8988T (cell line): ENCODE measurements around the gene PAX1.

Experiments
- DNase-seq: peaks from one replicate; pipeline ENCODE4 v3.0.0; 2011

Gene PAX1

DNA sequence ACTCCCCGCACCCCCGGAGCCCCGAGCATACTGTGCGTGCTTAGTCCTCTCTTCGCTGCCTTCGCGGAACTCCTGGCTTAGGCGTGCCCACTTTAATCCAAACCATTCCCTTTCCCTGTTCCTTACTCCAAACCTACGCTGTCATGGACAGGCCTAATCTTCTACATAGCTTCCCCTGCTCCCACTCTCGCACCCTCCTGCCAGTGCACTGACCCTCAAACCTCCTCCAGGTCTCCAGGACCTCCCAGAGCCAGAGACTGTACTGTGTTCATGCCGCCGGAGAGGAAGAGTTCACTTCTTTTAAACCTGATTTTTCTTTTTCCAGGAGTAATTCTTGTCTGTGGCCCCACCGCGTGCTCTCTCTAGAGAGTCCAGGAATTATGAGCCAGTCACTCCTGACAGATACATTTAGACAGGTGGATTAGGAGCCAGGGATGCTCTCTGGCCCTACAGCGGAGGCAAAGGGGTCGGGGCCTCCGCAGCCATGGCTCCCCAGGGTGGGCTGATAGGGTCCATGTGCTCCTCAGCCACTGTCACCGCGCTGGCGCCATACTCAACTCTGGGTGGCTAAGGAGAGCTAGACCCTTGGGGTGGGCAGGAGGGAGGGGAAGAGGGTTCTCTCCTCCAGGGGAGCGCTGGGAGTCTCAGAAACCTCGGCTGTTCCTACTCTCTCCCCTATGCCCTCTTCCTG is 1.6 kb upstream of the PAX1 start:
- no peak for DNase-seq

DNA sequence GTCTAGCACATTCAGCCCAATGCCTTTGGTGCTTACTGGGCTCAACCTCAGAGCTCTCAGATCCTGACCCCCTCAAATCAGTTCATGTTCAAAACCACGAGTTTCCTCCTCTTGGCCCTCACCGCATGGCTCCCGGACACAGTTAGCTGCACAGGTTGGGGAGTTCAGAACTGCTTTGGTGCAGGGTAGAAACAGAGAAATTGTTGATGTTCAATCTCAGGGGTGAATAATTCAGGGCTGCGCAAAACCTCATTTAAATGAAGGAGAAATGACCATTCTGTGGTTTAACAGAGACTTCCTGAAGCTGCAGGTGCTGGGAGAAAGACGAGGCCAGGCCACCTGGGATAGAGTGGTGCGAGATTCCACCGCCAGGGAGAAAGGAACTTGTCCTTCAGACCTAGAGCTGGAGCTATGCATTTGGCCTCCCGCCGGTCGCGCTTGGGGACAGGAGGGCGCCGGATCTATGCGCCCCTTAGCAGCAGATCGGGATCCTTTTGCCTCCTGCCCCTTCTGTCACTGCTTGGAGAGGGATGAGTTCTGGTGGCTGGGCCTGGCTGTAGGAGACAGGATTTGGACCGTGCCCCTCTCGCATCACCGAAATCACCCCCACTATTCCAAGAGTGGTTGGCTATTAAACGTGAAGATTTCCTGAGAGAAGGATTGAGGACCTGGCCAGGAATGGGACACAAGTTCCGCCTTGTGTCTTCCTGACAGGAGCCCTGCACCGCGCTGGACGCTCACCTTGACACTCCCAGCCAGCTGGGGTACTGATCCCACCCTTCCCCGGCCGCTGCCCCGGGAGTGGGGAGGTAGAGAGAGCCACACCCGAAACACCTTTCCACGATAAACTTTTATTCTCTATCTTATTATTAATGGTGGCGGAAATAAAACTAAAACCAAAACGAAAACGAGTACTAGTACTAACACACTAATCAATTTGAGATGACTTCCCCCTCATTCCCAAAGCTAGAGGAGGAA is 767 bp upstream of the PAX1 start:
- no peak for DNase-seq

GRCh38 chr20:21706261-21707195 is 1.1 kb downstream of the PAX1 start:
- no peak for DNase-seq

GRCh38 chr20:21707267-21707666 is 1.8 kb downstream of the PAX1 start:
- DNase-seq: no peak

DNA sequence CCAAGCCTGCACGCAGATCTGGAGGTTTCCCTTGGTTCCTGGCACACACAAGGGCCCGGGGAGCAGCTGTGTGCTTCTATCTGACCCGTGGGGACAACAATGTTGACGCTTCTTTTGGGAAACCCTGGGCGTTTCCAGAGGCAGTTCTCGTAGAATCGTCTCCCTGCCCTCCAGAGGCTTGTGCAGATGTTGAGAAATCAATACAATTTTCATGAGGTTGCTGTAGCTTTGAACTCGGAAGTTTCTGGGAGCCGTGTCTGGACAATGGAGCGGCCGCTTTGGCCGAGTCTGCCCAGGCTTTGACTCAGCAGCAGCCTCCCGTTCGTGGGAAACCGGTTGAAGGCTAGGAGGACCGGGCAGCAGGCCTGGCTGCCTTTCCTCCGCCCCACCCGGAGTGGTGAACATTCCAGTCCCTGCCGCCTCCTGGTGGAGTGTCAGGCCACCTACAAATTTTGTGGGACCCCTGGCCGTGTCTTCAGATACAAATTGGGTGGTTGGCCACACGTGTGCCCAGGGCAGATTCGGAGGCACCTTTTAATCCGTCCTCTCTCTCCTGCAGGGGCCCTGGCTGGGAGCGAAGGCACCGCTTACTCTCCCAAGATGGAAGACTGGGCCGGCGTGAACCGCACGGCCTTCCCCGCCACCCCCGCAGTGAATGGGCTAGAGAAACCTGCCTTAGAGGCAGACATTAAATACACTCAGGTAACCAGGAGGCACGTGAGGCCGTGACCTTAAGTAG is 2.7 kb downstream of the PAX1 start:
- no peak for DNase-seq

DNA sequence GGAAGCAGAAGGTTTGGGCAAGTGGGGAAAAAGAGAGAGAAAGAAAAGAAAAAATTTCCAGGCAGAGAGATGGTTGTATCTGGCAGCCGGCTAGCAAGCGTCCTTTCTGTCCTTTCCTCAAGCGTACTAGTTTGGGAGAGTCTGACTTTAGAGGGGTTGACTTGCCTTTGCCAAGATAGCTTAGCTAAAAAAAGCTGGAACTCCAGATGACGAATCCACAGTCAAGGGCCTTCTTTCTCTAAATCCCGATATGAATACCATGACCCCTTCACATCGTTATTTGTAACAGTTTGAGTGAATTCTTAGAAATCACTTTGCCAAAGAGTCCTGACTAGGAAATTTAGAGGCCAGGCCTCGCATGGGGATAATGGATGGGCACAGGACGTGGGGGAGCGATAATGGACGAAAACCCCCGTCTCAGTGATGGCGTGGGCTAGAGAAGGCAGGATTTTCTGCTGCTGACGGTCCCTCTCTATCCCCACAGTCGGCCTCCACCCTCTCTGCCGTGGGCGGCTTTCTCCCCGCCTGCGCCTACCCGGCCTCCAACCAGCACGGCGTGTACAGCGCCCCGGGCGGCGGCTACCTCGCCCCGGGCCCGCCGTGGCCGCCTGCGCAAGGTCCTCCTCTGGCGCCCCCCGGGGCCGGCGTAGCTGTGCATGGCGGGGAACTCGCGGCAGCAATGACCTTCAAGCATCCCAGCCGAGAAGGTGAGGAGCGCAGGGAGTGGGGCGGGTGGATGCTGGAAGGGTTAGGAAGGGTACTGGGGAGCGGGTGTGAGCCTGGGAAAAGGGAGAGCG is 3.5 kb downstream of the PAX1 start:
- DNase-seq: no peak

DNA sequence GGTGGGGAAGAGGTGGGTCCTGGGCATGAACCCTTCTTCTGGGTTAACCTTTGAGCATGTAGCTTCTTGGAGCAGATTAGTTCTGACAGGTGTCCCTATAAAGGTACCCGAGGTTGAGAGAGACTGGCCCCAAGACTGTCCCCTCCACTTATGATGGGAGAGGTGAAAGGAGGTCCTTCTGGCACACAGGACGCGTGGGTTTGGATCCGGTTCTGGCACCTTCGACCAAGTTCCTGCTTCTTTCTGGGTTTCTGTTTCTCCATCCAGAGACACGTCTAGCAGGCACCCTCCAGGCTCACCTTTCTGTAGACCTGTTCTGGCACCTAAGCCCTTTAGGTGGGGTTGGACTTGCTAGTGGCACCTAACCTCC is 4.1 kb downstream of the PAX1 start:
- DNase-seq: no peak

- DNase-seq: no peak
Measured at GRCh38 chr20:21710341-21710740, 4.9 kb downstream of the PAX1 start.

- DNase-seq: no peak
Measured at GRCh38 chr20:21710863-21711431, 5.5 kb downstream of the PAX1 start.

GRCh38 chr20:21712443-21713059 is 7.1 kb downstream of the PAX1 start:
- no peak for DNase-seq

GRCh38 chr20:21713470-21713869 is 8.0 kb downstream of the PAX1 start:
- no peak for DNase-seq

- no peak for DNase-seq
Measured at GRCh38 chr20:21713901-21714296, 8.4 kb downstream of the PAX1 start.

DNA sequence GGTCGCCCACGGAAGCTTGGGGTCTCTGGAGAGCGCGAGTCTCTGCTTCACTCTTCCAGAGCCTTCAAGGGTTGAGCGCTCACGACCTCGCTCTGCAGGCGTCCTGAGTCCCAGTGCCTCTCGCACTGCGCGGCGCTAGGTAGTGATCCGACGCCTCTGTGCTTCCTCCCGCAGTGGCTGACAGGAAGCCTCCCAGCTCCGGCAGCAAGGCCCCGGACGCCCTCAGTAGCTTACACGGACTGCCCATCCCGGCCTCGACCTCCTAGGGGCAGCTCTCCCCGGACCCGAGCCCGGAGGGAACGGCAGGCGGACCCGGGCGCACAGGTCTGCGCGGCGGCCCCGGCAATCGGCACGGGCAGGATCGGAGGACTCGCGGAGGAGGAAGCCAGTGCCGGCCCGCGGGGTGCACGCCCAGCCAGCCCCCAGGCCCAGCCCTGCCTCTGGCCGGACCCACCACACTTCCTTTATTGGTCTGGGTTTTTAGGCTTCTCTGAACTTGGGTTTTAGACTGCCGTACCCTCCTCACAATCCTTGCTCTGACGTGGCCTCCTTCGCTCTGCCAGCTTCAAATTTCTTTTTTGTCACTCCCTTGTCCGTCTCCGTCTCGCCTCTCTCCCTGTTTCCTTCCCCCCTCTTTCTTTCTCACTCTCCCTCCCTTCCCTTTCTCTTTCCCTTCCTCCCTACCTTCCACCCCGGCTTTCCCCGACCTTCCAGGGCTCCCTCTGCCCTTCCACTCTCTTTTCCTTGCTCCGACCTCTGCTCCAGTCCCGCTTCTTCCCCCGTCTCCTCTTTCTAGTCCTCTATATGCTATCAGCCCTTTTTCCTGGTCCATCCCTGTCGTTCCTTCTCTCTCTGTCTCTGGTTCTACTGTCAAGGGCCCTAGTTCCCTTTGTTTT is 9.1 kb downstream of the PAX1 start:
- DNase-seq: no peak

DNA sequence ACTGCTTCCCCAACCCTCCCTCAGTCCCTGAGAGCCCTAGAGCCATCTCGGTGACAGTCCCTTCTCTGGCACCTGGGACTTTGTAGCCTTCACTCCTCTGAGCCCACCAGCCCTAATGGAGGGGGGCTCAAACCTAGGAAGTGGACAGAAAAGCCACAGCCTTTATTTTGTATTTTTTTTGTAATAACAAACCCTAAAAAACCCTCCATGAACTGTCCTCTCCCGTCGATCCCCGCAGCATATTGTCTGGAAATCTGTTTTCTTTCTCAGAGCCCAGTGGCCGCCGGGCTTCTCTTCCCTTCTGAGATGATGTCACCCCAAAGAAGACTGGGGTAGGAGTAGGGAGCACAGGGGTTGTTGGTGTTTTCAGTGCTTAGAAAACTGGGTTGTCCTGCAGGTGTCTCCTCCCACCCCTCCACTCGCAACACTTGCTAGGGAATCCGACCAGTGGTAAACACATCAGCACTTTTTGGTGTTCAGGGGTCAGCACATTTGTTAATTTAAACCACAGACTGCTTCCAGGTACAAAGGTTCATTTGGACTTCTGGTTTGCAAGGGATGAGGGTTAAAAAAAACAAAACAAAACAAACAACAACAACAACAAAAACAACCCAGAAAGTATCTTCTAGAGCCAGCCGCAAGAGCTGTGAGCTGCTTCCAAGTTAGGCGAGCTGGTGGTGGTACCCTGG is 9.9 kb downstream of the PAX1 start:
- DNase-seq: no peak

DNA sequence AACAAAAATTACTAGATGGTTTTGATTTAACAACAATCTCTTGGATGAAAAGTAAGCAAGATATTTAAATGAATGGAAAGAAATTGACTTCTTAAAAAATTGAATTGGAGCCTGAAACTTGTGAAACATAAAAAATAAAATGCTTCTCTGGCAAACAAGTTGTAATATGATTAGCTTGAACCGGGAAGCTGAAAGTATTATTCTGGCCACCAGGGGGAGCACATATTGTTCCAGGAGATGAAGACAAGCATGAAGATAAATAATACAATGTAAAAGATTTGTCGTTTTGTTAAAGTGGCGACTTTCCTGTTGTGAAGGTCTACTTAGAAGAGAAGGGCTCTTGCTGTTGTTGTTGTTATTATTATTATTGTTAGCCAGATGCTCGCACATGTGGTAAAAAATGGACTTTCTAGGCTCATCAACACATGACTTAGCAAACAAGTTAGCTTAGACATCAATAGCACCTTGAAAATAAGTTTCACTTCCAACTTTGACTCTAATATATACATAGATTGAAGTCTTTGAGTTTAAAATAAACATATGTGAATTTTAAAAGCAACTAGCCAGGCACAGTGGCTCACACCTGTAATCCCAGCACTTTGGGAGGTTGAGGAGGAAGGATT is 14.2 kb downstream of the PAX1 start:
- DNase-seq: no peak

DNA sequence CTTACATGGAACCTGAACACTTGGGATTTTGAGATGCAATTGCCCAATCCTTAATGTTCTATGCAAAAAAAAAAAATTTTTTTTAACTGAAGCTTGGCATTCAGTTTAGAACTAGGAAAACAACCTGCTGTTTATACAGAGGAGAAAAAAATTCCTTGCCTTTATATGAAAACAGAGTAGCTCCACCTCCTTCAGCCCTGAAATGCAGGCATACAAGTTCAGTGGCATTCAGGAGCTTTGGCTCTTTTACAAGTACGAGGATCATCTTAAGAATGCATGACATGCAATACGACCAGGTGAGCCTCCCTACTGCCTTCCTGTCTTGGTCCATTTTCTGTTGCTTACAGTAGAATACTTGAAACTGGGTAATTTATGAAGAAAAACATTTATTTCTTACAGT is 20.4 kb downstream of the PAX1 start:
- no peak for DNase-seq

DNA sequence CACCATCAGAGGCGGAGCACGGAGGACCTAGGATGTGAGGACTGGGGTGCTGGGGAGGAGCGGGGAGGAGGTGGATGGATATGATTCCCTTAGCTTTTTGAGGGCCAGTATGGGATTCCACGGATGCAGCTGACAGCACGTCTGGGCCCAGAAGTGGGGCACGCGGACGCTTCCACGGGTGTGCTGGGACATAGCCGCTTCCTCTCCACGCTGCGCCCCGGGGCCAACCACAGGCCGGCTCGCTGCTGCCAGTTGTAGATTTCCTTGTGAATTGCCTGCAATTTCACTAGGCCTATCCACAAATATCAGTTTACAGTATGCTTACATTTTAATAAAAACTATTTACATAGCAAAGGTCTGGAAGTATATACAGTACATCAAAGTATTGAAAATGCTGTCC is 23.9 kb downstream of the PAX1 start:
- no peak for DNase-seq

GRCh38 chr20:21739161-21739560 is 33.7 kb downstream of the PAX1 start:
- DNase-seq: no peak

DNA sequence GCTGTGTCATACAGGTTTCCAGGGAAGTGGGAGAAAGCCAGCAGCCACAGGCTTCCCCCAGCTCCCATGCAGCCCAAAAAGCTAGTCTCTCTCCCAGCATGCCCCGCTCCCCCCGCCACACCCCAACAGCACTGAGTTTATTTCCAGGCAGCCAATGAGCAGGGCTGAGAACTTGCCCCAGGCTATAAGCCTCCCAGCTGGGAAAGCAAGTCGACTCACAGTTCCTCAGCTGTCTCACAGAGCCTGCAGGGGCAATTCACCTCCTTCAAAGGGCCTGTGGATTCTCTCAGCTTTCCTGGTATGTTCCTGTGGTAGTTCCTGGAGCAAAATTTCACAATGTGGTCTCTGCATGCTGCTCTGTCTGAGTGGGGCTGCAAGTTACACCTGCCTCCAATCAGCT is 34.2 kb downstream of the PAX1 start:
- DNase-seq: no peak
